Left renal cortex interstitium (tissue), 4 donors: Measurements from ENCODE around the gene TRAIP. TPM values are rescaled to one million over a fixed set of nuclear protein-coding genes. Genes with fewer than 3 reads are reported as not detected.
"Not testable (repeated sequence)": the region's sequence is repeated elsewhere in the genome, so short reads cannot be mapped to it uniquely, and the experiment has no call there.

Experiments used
- DNase-seq, 4 donors: peaks; one replicate each; pipeline ENCODE4 v3.0.0-alpha.2; 2013; ENCODE audit warnings: low read depth in 4 of 4, low spot score in 2 of 4, missing footprints in 1 of 4
- polyA plus RNA-seq, 4 donors: library from polyadenylated mRNA; unstranded; fragments of 120-200 nt; gene quantifications; one replicate each; pipeline ENCODE4 v1.2.1, GENCODE V29; 2013; ENCODE audit not compliant: insufficient read length in 4 of 4

The TRAIP gene
- polyA plus RNA-seq, 4 donors: 9.4 to 12.7 (median 11.1) TPM

DNA sequence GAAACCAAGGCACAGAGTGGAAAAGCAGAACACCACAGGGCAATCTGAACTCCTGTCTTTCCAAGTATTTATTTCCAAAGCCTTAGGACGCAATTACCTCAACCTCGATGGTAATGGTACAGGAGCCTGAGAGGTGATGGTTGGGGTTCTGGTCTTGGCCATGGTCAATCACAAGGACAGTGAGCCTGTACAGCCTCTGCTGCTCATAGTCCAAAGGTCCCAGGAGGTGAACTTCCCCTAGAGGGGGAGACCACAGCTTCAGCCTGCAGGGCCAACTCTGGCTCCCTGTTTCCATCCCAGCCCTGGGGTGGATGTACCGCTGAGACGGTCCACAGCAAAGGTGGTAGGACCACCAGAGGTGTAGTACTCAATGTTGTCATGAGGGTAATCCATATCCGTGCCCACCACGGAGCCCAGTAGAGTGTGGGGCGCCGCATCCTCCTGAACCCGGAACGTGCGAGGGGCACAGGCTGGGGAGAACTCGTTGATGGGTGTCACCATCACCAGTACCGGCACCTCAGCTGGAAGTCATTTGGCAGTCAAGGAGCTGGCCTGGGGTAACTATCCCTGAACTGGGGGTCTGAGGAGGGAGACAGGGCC, 62.8 kb downstream of the TRAIP start:
- no peak for DNase-seq

DNA sequence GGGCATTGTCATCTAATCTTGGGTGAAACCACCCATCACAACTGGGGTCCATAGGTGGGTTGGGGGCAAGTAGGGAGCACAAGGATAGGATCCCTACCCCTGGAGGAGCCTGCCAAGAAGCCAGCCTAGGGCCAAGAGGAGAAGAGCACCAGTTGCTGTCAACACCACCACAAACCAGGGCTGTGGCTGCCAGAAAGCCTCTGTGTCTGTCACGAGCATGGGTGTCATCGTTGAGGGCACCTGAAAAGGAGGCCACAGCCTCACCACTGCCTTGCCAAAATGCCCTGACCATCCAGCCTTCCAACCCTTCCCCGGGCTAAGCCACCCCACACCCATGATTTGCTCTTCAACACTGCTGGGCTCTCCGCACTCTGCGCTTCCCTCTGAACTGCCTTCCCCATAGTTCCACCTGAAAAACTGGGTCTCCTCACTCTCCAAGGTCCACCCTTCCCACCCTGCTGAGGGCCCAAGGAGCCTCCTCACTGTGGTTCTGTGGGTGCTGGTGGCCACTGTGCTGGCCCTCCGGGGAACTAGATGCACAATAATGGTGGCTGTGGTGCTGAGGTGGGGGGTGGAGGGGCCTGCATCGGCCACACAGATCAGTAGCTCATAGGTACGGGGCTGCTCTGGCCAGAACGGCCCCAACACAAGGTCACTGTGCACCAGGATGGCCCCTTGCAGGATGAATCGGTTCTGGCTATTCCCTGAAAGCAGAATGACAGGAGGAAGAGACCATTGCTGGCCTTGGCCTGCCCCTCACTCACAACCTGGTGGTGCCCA, 63.8 kb downstream of the TRAIP start:
- DNase-seq: no peak

DNA sequence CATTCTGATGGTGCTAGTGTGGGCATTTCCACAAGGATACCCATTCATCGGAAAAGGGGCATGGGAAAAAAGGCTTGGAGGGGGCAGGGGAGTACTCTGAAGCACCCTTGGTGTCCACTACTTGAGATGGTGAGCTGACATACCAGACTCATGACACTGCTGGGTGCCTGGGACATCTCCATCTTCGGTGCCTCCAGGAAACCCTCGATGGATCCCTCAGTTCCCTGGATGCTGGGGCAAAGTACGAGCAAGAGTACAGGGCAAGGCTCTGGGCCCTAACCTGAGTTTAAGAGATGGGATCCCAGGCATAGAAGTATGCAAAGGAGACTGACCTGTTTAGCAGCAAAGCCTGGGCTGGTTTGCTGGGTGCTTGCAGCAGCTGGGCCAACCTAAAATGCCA, 64.8 kb downstream of the TRAIP start:
- no peak for DNase-seq

DNA sequence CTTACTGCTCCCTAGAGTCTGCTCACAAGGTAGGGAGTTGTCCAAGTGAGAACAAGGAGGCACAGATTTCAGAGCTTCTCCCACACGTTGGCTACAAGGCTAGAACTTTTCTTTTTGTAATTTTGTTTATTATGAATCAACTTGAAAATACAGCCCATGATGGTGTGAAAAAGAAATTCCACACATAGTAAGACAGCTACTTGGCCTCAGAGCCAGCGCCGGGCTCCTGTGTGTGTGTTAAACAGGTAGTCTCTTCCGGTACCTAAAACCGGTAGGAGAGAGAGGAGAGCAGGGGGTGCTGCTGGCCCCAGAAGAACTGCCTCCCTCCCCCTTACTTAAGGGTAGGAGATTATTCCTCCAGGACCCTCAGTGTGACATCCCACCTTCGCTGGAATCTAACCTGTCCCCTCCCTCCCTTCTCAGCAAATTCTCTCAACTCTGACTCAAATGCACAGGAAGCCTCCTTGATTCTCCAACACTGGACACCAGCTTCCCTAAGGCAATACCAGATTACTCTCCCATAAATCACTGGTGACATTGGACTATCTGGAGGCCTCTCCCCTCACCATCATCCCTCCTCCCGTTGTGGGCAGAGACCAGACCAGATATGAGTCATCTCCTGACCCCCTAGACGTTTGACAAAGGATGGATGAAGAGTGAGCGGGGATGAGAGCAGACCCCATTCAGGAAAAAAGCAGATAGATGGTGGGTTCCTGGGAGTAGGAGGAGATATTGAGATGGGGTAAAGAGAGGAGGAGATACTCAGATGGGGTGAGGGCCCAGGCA, 65.5 kb downstream of the TRAIP start:
- no peak for DNase-seq

DNA sequence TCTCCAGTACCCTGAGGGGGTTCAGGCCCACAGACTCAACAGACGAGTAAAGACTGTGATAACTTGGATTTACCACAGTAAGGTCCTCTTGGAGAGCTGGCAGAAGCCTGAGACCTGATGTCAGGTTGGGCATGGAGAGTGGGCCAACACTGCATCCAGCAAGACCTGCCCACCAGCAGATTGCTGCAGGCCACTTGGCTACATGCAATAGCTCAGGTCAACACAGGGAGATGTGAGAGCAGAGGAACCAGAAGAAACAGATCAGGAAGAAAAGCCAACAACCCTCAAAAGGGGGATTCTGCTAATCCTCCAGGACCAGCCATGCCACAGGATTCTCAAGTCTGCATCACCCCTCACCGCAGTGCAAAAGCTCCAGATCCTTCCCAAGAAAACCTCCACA, 68.3 kb downstream of the TRAIP start:
- no peak for DNase-seq

DNA sequence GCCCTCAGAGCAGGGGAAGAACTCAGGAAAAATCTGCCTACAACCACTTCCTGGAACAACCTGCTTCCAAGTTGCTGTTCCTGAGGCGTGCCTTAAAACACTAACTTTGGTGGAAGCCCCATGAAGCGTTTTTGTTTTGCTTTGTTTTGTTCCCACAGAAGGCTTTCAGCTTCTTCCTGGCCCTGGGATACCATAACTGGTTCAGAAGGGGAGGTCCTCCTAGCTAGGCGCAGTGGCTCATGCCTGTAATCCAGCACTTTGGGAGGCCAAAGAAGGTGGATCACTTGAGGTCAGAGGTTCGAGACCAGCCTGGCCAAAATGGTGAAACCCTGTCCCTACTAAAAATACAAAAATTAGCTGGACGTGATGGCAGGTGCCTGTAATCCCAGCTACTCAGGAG, 68.8 kb downstream of the TRAIP start:
- DNase-seq: no peak

DNA sequence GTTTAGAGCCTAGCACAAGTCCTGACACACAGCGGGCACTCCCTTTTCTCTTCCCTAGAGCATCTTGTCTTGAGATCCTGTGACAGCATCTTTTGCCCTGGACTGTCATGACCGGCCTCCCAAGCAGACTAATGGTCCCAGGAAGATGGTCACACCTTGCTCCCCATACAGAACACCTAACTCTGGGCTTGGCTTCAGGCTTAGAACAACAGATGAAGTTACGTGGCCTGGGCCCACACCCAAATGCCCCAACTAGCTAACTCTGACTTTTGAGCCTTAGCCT, 69.2 kb downstream of the TRAIP start:
- DNase-seq: no peak

DNA sequence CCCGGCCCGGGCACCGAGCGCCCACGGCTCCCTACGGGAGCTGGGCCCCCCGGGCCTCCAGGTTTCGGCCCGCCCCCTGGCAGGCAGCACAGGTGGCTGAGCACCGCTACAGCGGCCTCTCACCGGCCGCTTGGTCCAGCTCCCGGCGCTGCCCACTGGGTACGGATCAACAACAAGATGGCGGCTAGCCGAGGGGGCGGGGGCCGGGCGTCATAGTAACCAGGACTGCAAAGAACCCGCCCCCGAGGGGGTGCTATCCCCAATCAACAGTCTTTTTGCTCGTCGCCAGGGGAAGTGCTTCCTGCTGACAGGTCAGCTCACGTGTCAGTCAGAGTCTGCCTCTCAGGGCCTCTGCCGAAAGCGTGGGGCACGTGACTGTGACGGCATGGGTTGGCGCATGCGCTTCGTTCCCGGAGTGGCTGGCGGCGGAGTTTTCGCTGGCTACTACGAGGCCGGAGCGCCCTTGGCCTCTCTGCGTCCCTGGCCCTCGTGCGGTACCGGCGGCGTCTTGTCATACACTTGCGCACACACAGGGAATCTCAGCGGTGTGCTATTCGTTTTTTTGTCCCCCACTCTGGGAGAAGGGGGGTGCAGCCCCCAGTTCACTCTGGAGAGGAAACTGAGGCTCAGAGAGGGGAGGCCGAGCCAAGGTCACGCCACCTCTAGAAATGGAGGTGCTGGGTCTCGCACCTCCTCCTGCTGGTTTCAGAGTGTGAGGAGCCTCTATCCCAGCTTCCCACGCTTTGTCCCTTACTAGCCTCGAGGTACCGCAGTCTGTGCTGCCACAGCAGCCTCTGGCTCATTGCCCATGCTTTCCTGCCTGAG, 69.8 kb downstream of the TRAIP start, which contains the start of gene IP6K1:
Gene IP6K1, minus strand, starts transcription at position 186 of the 825 bp plus-strand sequence. CDS start 38,502 bp downstream, outside the sequence.
- peak; percentile 98 to 100 (median 100) for DNase-seq

DNA sequence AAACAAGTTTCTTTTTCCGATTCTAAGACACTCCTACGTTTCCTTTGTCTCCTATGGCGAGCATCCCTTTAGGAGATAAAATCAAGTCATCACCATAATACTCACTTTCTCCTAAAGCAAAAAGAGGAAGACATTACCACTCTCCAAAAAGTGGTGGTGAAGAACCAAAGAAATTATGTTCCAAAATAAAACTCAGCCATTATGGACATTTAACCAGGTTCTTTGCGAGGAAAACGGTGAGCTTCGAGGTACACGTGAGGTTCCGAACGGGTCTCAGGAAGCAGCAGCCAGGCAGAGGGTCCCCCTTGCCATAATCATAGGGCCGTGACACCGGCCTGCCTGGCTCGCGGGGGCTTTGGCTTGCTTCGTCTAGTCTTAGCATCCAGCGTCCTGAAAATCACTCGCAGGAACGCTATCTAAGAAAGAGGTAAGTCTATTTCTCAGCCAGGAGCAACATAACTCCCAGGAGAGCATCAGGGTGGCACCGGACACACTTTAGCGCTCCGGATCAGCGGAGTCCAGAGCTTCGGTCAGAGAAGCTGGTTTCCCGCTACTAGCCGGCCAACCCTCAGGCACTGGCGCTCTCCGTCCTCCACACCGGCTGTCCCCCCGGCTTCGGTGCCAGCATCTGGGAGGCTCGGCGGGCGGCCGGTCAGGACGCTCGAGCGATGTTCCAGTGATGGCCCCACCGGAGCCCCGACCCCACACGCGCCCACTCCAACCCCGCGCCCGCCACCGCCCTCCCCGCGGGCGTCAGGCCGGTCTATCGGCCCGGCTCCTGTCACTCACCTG, 70.6 kb downstream of the TRAIP start:
- peak in 1 of 4 donors; percentile 56 for DNase-seq

DNA sequence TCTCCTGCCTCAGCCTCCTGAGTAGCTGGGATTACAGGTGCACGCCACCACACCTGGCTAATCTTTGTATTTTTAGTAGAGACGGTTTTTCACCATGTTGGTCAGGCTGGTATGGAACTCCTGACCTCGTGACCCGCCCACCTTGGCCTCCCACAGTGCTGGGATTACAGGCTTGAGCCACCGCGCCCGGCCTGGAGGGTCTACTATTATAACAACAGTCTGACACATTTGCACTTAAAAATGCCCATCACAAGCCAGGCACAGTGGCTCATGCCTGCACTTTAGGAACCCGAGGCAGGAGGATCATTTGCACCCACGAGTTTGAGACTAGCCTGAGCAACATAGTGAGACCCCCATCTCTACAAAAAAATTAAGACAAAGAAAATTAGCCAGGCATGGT, 74.1 kb downstream of the TRAIP start:
- not testable (repeated sequence) for DNase-seq

DNA sequence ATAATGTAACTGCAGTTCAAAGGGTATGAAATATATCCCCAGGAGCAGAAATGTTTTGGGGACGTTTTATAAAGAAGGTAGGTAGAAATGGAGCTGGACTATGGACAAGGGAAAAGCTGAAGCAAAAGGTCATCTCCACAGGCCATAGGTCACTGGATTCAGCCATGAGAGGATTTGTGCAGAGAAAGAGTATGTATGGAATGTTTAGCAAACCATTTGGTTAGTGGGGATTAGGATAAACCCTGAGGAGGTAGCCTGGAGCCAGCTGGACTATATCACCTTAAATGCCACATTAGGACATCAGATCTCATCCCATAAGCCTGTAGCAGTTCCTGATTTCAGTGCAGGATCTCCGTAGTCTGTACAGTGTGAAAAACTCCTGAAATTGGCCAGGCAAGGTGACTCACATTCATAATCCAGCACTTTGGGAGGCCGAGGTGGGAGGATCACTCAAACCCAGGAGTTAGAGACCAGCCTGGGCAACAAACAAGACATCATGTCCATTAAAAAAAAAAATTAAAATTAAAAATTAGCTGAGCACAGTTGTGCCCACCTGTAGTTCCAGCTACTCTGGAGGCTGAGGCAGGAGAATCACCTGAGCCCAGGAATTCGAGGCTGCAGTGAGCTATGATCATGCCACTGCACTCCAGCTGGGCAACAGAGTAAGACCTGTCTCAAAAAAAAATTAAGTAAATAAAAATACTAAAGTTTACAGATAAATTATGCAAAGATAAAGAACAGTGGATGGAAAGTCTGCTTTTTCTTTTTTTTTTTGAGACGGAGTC, 74.8 kb downstream of the TRAIP start:
- no peak for DNase-seq

DNA sequence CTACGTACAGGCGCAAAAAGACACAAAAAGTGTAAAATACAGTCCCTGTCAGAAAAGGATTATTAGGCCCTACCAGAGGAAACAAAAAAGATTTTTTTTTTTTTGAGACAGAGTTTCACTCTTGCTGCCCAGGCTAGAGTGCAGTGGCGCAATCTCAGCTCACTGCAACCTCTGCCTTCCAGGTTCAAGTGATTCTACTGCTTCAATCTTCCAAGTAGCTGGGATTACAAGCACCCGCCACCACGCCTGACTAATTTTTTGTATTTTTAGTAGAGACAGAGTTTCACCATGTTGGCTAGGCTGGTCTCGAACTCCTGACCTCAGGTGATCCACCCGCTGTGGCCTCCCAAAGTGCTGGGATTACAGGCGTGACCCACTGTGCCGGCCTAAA, 75.4 kb downstream of the TRAIP start:
- not testable (repeated sequence) for DNase-seq

DNA sequence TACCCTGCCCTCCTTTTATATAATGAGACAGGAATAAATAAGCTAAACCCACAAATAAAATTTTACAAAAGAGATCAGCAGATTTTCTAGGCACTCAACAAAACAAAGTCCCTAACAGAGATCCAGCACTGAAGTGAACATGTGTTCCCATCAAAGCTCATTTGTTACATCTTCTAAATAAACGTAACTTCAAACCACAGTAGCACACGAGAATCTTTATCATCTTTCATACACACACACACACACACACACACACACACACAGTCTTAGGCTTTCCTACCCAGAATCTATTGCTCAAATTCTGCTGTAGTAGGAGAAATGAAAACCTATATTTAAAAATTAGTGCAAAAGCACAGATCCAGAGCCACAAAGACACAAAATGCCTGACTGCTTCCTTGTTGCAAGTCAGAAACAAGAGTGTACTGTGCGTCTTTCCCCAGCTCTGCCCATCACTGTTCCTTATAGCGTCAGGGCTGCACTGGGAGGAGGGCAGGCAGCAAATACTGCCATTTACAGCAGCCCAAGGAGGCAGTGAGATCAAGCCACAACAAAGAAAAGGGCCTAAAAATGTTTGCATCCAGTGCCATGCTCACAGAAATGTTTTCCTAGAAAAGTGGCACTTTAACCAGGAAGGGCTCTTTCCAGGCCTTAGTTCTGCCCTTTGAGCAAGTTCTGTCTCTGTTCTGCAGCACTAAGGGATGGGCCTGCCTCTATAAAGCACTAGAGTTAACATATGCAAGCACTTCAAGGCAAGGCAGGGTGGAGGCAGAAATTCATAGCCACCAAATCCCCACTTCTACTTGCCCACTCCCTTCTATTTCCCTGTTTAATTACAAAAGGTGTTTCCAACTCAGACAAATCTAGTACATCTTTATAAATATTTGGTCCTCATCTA, 76.0 kb downstream of the TRAIP start:
- DNase-seq: no peak

DNA sequence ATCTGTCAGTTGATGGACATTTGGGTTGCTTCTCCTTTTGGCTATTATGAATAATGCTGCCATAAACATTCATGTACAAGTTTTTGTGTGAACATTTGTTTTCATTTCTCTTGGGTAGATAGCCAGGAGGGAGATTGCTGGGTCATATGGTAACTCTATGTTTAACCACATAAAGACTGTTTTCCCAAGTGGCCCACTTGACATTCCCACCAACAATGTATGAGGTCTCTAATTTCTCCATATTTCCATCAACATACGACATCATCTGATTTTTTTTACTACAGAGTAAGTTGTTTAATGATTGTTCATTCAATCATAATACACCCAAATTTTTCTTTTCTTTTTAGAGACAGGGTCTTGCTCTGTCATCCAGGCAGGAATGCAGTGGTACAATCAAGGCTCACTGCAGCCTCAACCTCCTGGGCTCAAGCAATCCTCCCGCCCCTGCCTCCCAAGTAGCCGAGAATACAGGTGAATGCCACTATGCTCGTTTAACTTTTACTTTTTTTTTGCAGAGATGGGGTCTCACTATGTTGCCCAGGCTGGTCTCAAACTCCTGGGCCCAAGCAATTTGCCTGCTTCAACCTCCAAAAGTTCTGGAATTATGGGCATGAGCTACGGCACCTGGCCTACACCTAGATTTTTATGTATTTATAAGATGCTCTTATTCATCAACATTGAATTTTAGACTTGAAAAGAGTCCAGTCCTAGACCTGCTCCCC, 76.8 kb downstream of the TRAIP start:
- DNase-seq: no peak
